HG03103 (cell line): ENCODE results near the gene KHDC1.
"Not testable (repeated sequence)": the region's sequence is repeated elsewhere in the genome, so short reads cannot be mapped to it uniquely, and the experiment has no call there.

Source experiments
- ATAC-seq: cut with Tn5 transposase; IDR thresholded peaks from one replicate; pipeline ENCODE4 v1.9.1; 2021; ENCODE audit warnings: low read depth; ENCODE audit not compliant: unreplicated experiment

KHDC1 gene

DNA sequence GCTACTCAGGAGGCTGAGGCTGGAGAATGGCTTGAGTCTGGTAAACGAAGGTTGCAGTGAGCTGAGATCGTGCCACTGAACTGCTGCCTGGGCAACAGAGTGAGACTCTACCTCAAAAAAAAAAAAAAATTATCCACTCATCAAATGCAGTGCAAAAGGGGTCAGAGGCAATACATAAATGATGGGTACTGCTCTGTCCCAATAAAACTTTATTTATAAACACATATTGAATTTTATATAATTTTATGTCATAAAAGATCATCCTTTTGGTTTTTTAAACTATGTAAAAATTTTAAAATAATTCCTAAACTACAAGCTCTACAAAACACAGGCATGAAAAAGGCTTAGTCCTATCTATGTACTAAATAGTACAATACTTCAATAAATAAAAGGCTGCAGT is 10.3 kb downstream of the KHDC1 start:
- ATAC-seq = no peak

DNA sequence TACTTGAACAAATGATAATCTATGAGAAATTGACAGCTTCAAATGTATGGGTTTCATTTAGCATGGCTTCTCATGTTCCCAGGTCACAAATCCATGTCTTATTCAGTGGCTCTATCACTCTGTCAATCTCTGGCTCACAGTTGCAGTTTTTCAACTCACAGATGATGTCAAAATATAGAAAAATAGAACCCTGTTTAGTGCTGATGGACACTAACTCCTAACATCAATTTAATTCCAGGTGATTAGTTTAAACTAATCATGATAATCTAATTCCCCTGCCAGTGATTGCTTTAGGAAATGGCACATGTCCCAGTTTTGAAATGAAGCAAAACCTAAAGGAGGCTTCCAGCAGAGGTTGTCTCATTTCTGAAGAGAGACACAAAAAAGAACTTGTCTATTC is 13.0 kb downstream of the KHDC1 start:
- no peak for ATAC-seq

DNA sequence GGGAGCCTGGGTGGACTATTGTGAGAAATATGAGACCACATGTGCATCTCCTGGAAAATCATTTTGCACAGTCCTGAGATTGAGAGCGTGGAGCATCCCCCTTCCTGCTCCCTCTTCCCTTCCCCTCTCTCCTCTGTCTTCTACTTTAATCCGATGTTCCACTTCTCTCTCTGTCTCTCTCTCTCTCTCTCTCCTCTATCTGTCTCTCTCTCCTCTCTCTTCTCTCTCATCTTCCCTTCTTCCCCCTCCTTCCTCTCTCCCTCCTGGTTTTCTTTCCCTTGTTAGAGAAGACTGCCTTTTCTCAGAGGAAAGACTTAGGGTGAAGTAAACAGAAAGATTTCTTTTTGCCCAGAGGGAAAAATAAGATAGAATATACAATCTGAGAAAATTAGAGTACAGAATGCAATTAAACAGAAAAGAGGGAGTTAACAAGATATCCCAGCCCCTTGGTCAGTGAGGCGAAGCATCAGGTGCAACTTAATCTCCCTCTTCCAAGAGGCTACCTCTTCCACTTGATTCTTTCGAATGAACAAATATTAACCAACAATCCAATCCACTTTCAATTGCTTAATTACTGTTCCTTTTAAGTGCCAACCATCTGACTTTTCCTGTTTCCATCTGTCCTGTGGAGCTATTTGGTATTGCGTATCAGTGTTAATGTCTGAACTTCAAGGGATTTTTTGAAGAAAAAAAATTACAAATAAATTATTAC is 14.6 kb downstream of the KHDC1 start:
- ATAC-seq = no peak

DNA sequence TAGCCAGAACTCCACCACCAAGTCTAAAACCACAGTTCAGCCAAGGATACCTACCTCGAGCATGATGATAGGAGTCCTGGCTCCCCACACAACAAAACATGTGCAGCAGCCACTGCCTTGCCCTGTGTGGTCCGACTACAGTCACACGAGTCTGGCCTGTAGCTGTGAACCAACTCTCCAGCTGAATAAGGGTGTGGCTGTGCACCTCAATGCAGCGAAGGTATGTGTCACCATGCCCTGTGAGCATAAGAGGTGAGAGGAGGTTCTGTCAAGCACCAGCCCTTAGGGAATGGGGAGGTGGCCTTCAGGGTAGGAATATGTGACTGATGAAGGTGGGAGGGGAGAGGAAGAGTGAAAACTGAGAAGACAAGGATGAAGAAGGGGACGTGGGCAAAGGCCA is 21.0 kb downstream of the KHDC1 start:
- ATAC-seq = no peak

DNA sequence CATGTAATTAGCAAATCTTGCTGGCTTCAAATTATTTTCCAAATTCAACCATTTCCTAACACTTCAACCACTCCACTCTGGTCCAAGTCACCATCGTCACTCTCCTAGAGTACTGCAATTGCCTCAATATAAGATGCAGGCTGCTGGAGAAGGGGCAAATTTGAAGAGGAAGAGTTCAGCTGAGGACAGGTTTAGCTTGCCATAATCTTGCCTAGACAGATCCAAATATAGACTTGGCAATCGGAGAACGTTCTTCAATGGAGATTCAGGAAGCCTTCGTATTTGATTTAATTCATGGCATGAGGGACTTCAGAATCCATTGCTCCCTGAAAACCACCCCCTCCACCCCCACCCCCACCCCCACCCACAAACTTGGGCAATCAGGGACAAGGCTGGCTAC is 22.3 kb downstream of the KHDC1 start:
- ATAC-seq = no peak

DNA sequence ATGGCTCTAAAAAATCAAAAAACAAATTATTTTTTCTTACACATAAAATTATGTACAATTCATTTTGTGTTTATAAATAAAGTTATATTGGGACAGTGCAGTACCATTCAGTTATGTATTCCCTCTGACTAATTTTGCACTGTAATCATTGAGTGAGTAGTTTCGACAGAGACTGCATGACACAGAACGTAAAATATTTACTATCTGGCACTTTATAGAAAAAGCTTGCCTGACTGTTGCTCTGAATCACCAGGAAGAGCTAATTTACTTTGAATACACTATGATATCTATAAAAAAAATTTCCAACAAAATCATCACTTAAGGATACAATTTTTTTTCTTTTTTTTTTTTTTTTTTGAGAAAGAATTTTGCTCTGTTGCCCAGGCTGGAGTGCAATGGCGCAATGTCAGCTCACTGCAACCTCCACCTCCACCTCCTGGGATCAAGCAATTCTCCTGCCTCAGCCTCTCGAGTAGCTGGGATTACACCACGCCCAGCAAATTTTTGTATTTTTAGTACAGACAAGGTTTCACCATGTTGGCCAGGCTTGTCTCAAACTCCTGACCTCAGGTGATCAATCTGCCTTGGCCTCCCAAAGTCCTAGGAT is 26.7 kb downstream of the KHDC1 start:
- no peak for ATAC-seq

DNA sequence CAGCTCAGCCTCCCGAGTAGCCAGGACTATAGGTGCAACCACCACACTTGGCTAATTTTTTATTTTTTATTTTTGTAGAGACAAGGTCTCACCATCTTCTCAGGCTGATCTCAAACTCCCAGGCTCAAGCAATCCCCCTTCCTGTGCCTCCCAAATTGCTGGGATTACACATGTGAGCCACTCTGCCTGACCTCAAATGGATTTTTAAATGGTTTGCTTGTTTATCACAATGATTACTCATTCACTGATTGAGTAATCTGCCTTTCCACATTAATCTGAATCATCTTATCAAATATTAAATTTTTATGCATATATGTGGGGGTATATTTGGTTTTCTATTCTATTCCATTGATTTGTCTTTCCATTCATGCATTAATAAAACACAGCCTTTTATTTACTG is 28.3 kb downstream of the KHDC1 start:
- ATAC-seq = no peak

DNA sequence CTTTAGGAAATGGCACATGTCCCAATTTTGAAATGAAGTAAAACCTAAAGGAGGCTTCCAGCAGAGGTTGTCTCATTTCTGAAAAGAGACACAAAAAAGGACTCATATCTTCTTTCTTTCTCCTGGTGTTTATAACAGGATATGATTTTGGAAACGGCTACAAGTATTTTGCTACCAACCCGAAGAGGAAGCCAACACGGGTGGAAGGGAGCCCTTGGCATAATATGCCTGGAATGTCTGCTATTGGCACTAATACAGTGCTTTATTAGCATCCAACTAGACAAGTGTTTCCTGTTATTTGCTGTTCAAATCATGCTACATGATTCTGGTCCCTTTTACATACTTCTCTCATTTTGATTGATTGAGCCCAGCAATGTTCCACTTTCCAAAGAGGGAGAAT is 29.0 kb downstream of the KHDC1 start:
- not testable (repeated sequence) for ATAC-seq

DNA sequence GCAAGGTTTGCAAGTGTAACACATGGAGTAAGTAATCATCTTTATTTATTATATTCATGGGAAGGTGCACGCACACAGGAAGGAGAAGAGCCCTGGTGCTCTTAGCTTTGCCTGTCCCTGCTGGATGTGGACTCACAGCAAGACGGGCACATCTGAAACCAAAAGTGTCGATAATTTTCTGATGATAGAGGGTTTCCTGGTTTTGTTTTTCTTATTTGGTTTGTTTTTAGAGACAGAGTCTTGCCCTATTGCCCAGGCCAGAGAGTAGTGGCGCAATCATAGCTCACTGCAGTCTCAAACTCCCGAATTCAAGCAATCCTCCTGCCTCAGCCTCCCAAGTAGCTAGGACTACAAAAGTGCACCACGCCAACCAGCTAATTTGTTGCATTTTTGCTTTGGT is 29.9 kb downstream of the KHDC1 start:
- no peak for ATAC-seq

DNA sequence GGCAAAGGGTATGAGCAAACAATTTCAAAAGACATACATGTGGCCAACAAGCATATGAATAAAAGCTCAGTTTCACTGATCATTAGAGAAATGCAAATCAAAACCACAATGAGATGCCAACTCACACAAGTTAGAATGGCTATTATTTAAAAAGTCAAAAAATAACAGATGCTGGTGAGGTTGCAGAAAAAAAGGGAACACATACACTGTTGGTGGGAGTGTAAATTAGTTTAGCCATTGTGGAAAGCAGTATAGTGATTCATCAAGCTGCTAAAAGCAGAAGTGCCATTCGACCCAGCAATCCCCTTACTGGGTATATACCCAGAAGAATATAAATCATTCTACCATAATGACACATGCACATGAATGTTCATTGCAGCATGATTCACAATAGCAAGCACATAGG is 31.0 kb downstream of the KHDC1 start:
- ATAC-seq = no peak

DNA sequence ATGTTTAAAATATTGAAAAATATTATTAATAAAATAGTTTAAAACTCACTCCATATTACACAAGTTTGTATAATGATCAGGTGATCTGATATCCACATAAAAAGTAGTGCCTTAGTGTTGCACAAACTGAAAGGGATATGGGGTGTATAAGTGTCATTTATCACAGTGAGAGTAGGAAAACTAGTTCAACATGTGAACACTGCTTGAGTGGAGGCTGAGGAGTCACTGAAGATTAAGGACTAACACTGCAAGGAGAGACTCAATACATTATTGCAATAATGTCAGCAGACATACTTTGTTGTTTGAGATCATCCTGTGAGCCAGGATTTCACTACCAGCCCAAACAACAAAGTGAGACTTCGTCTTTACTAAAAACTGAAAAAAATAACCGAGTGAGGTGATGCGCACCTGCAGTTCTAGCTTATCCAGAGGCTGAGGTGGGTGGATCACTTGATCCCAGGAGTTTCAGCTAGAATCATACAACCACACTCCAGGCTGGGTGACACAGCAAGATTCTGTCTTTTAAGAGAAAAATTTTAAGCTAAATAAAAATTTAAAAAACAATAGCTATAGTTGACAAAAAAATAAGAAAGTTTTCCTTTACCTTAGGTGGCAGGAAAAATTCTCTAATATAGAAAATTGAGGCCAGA is 35.3 kb downstream of the KHDC1 start:
- ATAC-seq = no peak

DNA sequence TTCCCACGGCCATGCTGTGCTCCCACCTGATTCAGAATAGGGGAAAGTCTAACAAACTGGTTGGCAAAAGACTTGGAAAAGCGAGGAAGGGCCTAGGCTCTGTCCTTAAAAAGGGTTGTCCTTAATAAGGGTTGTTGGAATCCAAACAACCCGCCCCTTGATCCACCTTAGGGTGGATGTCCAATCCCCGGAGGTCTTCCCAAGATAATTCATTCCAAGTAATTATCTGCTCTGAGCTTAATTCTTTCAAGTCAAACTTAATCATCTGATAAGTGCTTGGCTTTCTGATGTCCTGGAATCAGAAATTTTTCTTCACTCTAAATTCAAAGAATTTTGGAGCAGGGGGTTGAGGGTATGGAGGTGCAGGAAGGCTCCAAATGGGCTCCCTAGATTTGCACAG is 37.6 kb downstream of the KHDC1 start, which contains the start of gene KHDC1L:
Gene KHDC1L (minus strand): TSS at position 101 of the 400 bp plus-strand sequence. CDS start 88 bp downstream, at position 13.
- ATAC-seq = no peak

DNA sequence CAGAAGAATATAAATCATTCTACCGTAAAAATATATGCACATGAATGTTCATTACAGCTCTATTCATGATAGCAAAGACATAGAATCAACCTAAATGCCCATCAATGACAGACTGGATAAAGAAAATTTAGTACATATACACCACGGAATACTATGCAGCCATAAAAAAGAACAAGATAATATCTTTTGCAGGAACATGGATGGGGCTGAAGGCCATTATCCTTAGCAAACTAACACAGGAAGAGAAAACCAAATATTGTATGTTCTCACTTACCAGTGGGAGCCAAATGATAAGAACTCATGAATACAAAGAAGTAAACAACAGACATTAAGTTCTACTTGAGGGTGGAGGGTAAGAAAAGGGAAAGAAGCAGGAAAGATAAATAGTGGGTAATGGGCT is 46.1 kb downstream of the KHDC1 start:
- no peak for ATAC-seq

DNA sequence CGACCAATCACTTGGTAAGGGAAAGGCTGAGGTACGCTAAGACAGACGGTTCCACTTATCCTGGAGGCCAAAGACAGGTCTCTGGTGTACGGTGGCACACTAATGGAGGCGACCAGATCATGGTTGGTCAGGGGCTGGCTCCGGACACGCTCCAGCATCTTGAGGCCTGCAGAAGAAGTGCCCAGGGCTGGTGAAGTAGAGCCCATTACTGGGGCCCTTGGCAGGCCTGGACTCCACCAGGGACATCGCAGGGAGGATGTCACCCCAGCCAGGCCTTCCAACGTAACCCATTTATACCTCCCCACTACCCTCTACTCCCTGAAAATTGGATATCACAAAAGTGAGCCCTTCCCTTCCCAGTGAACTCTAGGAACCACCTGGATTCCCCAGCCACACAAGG is 53.9 kb downstream of the KHDC1 start:
- no peak for ATAC-seq

DNA sequence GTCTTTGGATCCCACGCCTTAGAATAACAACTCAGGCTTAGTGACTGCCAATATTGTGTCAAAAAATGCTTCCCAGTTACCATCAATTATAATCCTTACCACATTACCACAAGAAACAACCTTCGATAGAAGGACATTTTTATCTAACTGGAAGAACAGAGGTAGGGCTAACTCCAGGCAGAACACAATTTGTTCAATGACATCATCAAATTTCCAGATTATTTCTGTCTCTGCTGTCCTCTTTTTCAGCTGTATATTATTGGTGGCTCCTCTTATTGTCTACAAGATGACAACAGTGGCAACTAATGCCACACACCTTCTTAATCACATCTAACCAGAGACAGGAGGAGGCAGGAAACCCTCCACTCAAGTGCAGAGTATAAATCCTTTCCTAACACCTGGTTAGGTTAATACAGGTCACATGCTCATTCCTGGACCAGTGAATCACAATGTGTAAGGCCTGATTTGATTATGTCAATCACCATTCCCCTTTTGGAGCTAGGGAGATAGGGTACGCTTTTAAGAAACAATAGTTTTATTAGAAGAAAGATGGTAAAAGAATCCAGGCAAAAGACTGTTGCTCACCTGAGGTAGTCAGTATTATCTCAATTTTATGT is 55.7 kb downstream of the KHDC1 start:
- ATAC-seq = no peak

DNA sequence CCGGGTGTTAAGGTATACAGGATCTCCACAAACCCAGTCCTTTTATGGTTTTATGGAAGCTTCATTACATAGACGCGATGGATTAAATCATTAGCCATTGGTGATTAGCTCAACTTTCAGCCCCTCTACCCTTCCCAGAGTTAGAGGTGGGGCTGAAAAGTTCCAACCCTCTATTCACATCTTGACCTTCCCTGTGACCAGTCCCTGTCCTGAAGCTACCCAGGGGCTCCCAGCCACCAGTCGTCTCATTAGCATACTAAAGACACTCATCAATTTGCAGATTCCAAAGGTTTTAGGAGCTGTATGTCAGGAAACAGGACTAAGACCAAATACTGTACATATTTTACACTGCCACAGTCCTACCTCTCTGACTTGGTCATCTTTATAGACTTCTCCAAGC is 58.7 kb downstream of the KHDC1 start:
- no peak for ATAC-seq

DNA sequence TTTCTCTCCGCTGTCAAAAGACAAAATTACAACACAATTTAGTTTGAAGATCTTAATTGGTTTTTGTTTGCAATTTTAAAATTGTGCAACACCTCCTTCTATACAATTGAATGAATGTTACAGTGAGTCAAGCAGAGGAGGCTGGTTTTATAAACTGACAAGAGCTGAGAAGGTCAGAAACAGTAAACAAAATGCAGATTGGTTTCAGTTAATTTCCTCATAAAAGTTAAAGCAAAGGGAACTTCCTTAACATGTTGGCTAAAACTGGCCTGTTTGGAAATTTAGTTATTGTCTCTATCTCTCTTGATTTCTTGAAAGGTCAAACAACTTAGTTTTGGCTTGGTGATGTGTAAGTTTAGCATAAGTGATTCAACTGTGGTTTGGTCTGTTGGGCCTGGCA is 59.9 kb downstream of the KHDC1 start:
- no peak for ATAC-seq

DNA sequence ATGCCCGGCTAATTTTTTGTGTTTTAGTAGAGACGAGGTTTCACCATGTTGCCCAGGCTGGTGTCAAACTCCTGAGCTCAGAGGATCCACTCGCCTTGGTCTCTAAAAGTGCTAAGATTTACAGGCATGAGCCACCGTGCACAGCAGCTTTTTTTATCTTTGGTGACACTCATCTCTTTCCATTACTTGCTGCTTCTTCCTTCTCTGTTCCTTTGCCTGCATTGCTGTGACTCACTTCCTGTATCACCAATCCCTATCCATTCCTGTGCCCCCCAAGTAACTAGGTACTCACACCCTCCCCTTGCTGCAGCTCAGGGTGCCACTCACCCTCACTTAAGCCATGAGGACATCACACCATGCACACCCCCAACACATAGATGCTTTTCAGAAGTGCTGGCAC is 62.3 kb downstream of the KHDC1 start:
- ATAC-seq = no peak

DNA sequence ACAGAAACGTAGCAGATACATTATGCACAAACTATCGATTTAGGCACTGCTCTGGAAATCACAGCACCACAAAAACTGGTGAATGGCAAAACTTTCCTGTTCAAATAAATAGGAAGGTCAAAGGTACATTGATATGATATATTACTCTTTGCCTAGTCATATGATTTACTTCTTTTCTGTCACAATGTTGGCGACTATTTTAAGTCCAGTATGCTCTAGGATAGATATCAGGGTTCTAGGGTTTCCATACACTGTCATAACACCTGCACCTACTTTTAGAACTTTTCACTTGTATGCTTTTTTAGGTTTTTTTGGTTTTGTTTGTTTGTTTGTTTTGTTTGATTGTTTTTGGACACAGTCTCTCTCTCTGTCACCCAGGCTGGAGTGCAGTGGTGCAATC is 62.7 kb downstream of the KHDC1 start:
- ATAC-seq = no peak

DNA sequence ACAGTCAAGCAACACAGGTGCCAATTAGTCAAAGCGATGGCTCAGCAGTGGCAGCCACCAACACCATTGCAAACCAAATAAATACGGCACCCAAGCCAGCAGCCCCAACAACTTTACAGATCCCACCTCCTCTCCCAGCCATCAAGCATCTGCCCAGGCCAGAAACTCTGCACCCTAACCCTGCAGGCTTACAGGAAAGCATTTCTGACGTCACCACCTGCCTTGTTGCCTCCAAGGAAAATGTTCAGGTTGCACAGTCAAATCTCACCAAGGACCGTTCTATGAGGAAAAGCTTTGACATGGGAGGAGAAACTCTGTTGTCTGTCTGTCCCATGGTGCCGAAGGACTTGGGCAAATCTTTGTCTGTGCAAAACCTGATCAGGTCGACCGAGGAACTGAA is 68.3 kb downstream of the KHDC1 start:
- ATAC-seq = no peak

DNA sequence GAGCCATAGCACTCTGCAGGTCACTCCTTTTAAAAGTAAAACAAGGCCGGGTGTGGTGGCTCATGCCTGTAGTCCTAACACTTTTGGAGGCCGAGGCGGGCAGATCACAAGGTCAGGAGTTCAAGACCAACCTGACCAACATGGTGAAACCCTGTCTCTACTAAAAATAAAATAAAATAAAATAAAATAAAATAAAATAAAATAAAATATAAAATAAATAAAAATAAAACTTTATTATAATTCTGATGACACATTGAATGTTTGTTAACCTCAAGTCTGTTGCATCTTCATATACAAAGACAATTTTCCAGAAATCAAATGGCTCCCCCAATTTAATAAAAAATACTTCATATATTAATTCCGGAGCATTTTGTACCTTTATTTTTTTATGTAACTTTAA is 69.7 kb downstream of the KHDC1 start:
- not testable (repeated sequence) for ATAC-seq
